ENCODE data around the gene SF3B3. TPM values are rescaled to one million over a fixed set of nuclear protein-coding genes. Genes with fewer than 3 reads are reported as not detected.
"Not testable (repeated sequence)": the region's sequence is repeated elsewhere in the genome, so short reads cannot be mapped to it uniquely, and the experiment has no call there.

The SF3B3 gene
- total RNA-seq, 2 experiments from 2014 or later = 195 to 441 TPM

- Histone ChIP-seq H2AFZ (ENCODE audit: low read length) (no peak overlapping the region), H3K27ac (ENCODE audit: low read depth, low read length, poor library complexity, severe bottlenecking) (no peak overlapping the region), H3K4me3 (ENCODE audit: low read depth, low read length, poor library complexity, severe bottlenecking) (peak overlapping the region; percentile 28), H3K36me3 (ENCODE audit: insufficient read depth, low read length) (peaks cover 96% of the 10 kb centered on the region), H3K4me1 (ENCODE audit: insufficient read depth, low read length, poor library complexity, severe bottlenecking) (peaks cover 38% of the 10 kb centered on the region), H3K9me3 (ENCODE audit: low read length) (no peaks in the 10 kb centered on the region), H3K79me2 (ENCODE audit: insufficient read depth, low read depth, low read length) (peaks cover 97% of the 10 kb centered on the region), H4K20me1 (ENCODE audit: insufficient read depth, low read length) (peaks cover 57% of the 10 kb centered on the region), H3K9me2 (ENCODE audit: insufficient read depth, low read length) (no peaks in the 10 kb centered on the region), H3K4me2 (ENCODE audit: low read length) (peak overlapping the region; percentile 22)
- no TSS peak for BruUV-seq (replicated peaks)
- ChIA-PET CTCF (ENCODE audit: unreplicated experiment) (no interaction called here), POLR2A (interaction anchor here (0.7 kb wide), 2 partner anchors 30 to 241 kb away, joined by 3 to 4 read pairs; no protein-coding TSS in a partner anchor)
- peak; percentile 54 for DNase-seq (ENCODE audit: low spot score)
- TF ChIP-seq CTCF (conservative IDR thresholded peaks at IDR 0.05; ENCODE audit: low read length) (peak; percentile 85), EZH2phosphoT487 (IDR thresholded peaks at IDR 0.05; ENCODE audit: borderline replicate concordance, low read depth, low read length) (no peak)
- intact Hi-C loops (cut with micrococcal nuclease; ENCODE audit: unreplicated experiment) = loop anchor here (10.0 kb wide), 1 partner anchor 964 kb away; the partner anchor contains the start of gene NFAT5
These were observed 5.6 kb downstream of the SF3B3 start for GRCh38 chr16:70529051-70529777.

GRCh38 chr16:70529954-70530353 lies 6.3 kb downstream of the SF3B3 start:
- POLR2A ChIA-PET = interaction anchor here (0.7 kb wide), 2 partner anchors 10 to 77 kb away, joined by 3 to 7 read pairs; no protein-coding TSS in a partner anchor
- H3K4me2 ChIP-seq (ENCODE audit: low read length); CTCF ChIA-PET (ENCODE audit: unreplicated experiment); H3K9me2 ChIP-seq (ENCODE audit: insufficient read depth, low read length); BruUV-seq (replicated peaks); H3K9me3 ChIP-seq (ENCODE audit: low read length); H2AFZ ChIP-seq (ENCODE audit: low read length); DNase-seq (ENCODE audit: low spot score); H3K4me3 ChIP-seq (ENCODE audit: low read depth, low read length, poor library complexity, severe bottlenecking); H3K27ac ChIP-seq (ENCODE audit: low read depth, low read length, poor library complexity, severe bottlenecking): not testable (repeated sequence)
- peaks cover 97% of the 10 kb centered on the region for H3K79me2 ChIP-seq (ENCODE audit: insufficient read depth, low read depth, low read length)
- H3K4me1 ChIP-seq (ENCODE audit: insufficient read depth, low read length, poor library complexity, severe bottlenecking) = peaks cover 38% of the 10 kb centered on the region
- intact Hi-C loops (cut with micrococcal nuclease; ENCODE audit: unreplicated experiment) = loop anchor here (10.0 kb wide), 1 partner anchor 965 kb away; the partner anchor contains the start of gene NFAT5
- peaks cover 60% of the 10 kb centered on the region for H4K20me1 ChIP-seq (ENCODE audit: insufficient read depth, low read length)
- peaks cover 98% of the 10 kb centered on the region for H3K36me3 ChIP-seq (ENCODE audit: insufficient read depth, low read length)

GRCh38 chr16:70534971-70535370 lies 11.4 kb downstream of the SF3B3 start:
- intact Hi-C loops (cut with micrococcal nuclease; ENCODE audit: unreplicated experiment) = loop anchor here (2.0 kb wide), 1 partner anchor 26 kb away; no protein-coding TSS in a partner anchor
- Histone ChIP-seq H3K4me2 (ENCODE audit: low read length) (no peak overlapping the region), H3K4me3 (ENCODE audit: low read depth, low read length, poor library complexity, severe bottlenecking) (no peak overlapping the region), H3K79me2 (ENCODE audit: insufficient read depth, low read depth, low read length) (peaks cover 91% of the 10 kb centered on the region), H3K27ac (ENCODE audit: low read depth, low read length, poor library complexity, severe bottlenecking) (no peak overlapping the region), H3K9me3 (ENCODE audit: low read length) (no peaks in the 10 kb centered on the region), H3K36me3 (ENCODE audit: insufficient read depth, low read length) (peaks cover 98% of the 10 kb centered on the region), H3K4me1 (ENCODE audit: insufficient read depth, low read length, poor library complexity, severe bottlenecking) (no peaks in the 10 kb centered on the region), H2AFZ (ENCODE audit: low read length) (no peak overlapping the region), H4K20me1 (ENCODE audit: insufficient read depth, low read length) (peaks cover 58% of the 10 kb centered on the region), H3K9me2 (ENCODE audit: insufficient read depth, low read length) (no peaks in the 10 kb centered on the region)
- no peak for DNase-seq (ENCODE audit: low spot score)
- TF ChIP-seq EZH2phosphoT487 (IDR thresholded peaks at IDR 0.05; ENCODE audit: borderline replicate concordance, low read depth, low read length) (no peak), CTCF (conservative IDR thresholded peaks at IDR 0.05; ENCODE audit: low read length) (no peak)
- ChIA-PET POLR2A (interaction anchor here (0.5 to 0.7 kb wide), 2 partner anchors 9 to 181 kb away, joined by 3 to 5 read pairs; no protein-coding TSS in a partner anchor), CTCF (ENCODE audit: unreplicated experiment) (no interaction called here)
- no TSS peak for BruUV-seq (replicated peaks)

Data from OCI-LY7 (cell line).